ENCODE measurements around the gene C10orf105.

C10orf105 gene

GRCh38 chr10:71671994-71672946 lies 47.3 kb downstream of the C10orf105 start:
- FAIRE-seq, result no peak

DNA sequence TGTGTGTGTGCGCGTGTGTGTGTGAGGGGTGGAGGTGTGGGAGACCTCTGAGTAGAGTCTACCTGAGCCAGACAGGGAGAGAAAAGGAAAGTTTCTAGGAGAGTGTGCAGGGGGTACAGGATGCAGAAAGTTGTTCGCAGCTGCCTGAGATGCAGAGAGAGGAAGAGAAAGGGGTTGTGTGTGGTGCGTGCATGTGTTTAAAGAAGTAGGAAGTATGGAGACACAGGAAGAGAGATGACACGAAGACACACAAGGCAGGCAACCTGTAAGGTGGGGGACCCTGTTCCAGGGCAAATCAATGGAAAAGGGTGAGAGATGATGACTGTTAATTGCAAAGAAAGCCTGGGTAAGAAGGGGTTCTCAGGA lies 52.2 kb downstream of the C10orf105 start:
- no peak for FAIRE-seq

DNA sequence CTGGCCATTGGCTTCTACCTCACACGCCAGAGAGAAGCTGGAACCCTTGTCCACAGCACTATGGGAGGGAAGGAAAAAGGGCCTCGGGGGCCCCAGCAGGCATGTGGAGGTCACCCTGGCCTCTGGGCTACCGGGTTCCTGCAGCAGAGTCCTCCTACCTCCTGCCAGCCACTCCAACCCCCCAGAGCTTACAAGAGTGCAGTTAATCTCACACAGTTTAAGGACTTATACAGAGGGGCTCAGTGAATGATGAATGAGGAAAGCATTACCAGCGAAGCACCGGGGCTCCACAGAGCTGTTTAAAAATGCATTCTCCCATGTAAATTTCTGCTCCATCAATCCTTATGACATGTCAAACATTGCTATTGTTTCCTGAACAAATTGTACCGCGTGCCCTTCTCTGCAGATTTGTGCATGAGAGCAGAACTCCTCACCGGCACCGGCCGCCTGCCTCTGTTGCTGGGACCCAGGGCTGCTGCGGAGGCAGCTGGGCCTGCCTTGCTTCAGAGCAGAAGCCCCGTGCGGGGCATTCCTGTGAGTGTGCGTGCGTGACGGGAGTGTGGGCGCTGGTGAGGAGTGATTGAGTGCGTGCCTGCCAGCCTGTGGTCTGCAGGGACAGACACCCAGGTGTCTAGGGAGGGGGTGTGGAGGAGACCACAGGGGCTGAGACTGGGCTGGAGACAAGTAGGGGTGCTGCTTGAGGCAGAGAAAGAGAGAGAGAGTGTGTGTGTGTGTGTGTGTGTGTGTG lies 52.8 kb downstream of the C10orf105 start:
- no peak for FAIRE-seq

GRCh38 chr10:71665456-71665855 lies 54.1 kb downstream of the C10orf105 start:
- FAIRE-seq, result no peak

DNA sequence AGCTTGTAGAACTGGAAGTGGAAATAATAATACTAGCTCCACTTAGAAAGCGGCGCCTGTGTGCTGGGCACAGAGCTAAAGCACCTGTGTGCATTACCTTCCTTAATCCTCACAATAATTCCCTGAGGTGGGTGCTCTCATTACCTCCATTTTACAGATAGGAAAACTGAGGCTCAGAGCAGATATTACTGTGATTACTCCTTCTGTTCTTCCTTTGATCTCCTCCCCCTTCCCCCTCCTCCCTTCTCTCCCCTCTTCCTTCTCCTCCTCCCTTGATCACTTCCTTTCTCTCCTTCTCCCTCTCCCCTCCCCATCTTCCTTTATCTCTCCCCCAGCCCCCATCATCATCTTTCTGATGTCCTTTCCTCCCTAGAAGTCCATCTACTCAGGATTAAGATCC lies 55.0 kb downstream of the C10orf105 start:
- no peak for FAIRE-seq

DNA sequence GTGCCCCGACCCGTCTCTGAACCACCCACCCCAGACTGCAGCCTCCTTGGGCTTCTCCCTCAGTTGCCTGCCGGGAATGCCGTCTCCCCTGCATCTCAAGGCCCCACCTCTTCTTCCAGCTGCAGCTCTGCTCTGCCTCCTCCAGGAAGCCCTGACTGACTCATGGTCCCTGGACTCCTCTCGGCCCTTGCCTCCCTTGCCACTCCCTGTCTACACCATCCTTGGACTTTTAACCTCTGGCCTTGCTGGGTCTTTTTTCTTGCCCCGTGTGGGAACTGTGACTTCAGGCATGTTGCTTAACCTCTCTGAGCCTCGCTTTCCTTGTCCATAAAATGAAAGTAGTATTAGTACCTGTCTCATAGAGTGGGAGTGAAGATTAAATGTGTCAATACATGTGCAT lies 56.3 kb downstream of the C10orf105 start:
- FAIRE-seq, result no peak

GRCh38 chr10:71661779-71662336 lies 57.7 kb downstream of the C10orf105 start:
- no peak for FAIRE-seq

Measured in colon (tissue), 2 donors.